MCF 10A (cell line): ENCODE results near the gene ARHGAP42. TPM values are rescaled to one million over a fixed set of nuclear protein-coding genes. Genes with fewer than 3 reads are reported as not detected.

Experiments
- BruUV-seq: library from RNA; stranded (reverse); fragments of 400-500 nt; replicated peaks from 2 replicates; lab custom pipeline; 2021; lab: Mats Ljungman, UMichigan
- CTCF ChIA-PET: fragments of 300-600 bp; sonication (Branson Sonifier 250); formaldehyde crosslinking; extraction: SDS; loops from one replicate; lab custom pipeline; 2021; ENCODE audit warnings: antibody characterized with exemption, inconsistent platforms; lab: Yijun Ruan, JAX
- POLR2A ChIA-PET: fragments of 300-600, 350-650 bp; sonication (Branson Sonifier 250); formaldehyde crosslinking; extraction: SDS; loops from one replicate; lab custom pipeline; 2020; ENCODE audit warnings: antibody characterized with exemption, inconsistent platforms; lab: Yijun Ruan, JAX
- DNase-seq: peaks from one replicate; pipeline ENCODE4 v3.0.0-alpha.2; 2018; ENCODE audit not compliant: unreplicated experiment
- H3K27ac Mint-ChIP-seq: one replicate; pipeline ENCODE4 v1.8.0; 2022; ENCODE audit warnings: mild to moderate bottlenecking, low read depth, mixed read lengths; ENCODE audit not compliant: unreplicated experiment
- H3K27me3 Mint-ChIP-seq: one replicate; pipeline ENCODE4 v1.8.0; 2022; ENCODE audit warnings: mixed read lengths; ENCODE audit not compliant: insufficient read depth, unreplicated experiment
- H3K36me3 Mint-ChIP-seq: one replicate; pipeline ENCODE4 v1.8.0; 2022; ENCODE audit warnings: mild to moderate bottlenecking, moderate library complexity, mixed read lengths; ENCODE audit not compliant: insufficient read depth, unreplicated experiment
- H3K4me1 Mint-ChIP-seq: one replicate; pipeline ENCODE4 v1.8.0; 2022; ENCODE audit warnings: mixed read lengths; ENCODE audit not compliant: insufficient read depth, unreplicated experiment
- H3K4me3 Mint-ChIP-seq: one replicate; pipeline ENCODE4 v1.8.0; 2022; ENCODE audit warnings: mild to moderate bottlenecking, moderate library complexity, mixed read lengths; ENCODE audit not compliant: unreplicated experiment
- H3K9me3 Mint-ChIP-seq: one replicate; pipeline ENCODE4 v1.8.0; 2022; ENCODE audit warnings: mixed read lengths; ENCODE audit not compliant: unreplicated experiment
- intact Hi-C: fragments of 100-400 bp; cut with micrococcal nuclease; formaldehyde crosslinking; loops from 2 replicates; pipeline ENCODE4 v1.14.1; 2022
- total RNA-seq: library from RNA; stranded (reverse); gene quantifications from 2 replicates; pipeline ENCODE4 v1.2.3, GENCODE V29; 2022
- TF ChIP-seq, protein P1 (sequence below): fragments of 200-600 bp; IDR thresholded peaks from one replicate; pipeline ENCODE4 v1.8.0; 2022; ENCODE audit warnings: antibody characterized with exemption, mild to moderate bottlenecking; ENCODE audit not compliant: unreplicated experiment

The ARHGAP42 gene
- total RNA-seq, 1 experiment from 2014 or later: 2.5 TPM

DNA sequence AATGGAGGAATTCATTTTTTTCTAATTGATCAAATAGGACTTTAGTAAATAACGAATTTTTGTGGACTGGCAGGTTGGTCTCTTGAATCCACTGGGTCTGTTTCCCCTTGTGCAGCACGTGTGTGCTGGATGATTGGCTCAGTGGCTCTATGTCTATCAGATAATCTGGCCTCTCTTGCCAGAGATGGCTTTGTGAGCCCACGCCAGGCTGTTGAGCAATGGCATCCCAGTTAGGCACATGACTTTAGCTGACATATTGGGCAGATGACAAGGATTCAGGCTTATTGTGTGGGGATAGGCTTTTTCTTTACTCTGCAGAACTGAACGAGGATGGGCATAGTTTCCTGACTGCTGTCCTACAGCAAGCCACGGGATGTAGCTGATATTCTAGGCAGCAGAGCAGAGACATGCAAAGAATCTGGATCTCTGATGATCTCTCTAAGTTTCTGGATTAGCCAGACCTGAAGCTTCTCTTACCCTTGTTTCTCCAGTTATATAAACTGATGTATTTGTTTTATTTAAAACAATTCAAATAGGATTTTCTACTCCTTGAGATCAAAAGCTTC lies 144.9 kb downstream of the ARHGAP42 start:
- H3K4me3 Mint-ChIP-seq: no peak overlapping the region
- no peaks in the 10 kb centered on the region for H3K27me3 Mint-ChIP-seq
- TF ChIP-seq, protein P1, sequence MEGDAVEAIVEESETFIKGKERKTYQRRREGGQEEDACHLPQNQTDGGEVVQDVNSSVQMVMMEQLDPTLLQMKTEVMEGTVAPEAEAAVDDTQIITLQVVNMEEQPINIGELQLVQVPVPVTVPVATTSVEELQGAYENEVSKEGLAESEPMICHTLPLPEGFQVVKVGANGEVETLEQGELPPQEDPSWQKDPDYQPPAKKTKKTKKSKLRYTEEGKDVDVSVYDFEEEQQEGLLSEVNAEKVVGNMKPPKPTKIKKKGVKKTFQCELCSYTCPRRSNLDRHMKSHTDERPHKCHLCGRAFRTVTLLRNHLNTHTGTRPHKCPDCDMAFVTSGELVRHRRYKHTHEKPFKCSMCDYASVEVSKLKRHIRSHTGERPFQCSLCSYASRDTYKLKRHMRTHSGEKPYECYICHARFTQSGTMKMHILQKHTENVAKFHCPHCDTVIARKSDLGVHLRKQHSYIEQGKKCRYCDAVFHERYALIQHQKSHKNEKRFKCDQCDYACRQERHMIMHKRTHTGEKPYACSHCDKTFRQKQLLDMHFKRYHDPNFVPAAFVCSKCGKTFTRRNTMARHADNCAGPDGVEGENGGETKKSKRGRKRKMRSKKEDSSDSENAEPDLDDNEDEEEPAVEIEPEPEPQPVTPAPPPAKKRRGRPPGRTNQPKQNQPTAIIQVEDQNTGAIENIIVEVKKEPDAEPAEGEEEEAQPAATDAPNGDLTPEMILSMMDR: no peak
- peaks cover 19% of the 10 kb centered on the region for H3K4me1 Mint-ChIP-seq
- intact Hi-C loops: no loop called here
- no TSS peak for BruUV-seq
- no peak overlapping the region for H3K27ac Mint-ChIP-seq
- DNase-seq: peak; percentile 31
- CTCF ChIA-PET: interaction anchor here (0.7 to 6.2 kb wide), 4 partner anchors 22 to 149 kb away, joined by 3 to 32 read pairs (median 7); no protein-coding TSS in a partner anchor
- H3K36me3 Mint-ChIP-seq: no peaks in the 10 kb centered on the region
- POLR2A ChIA-PET: interaction anchor here (0.7 to 1.1 kb wide), 7 partner anchors 11 to 149 kb away, joined by 3 to 4 read pairs (median 3); no protein-coding TSS in a partner anchor
- no peaks in the 10 kb centered on the region for H3K9me3 Mint-ChIP-seq

DNA sequence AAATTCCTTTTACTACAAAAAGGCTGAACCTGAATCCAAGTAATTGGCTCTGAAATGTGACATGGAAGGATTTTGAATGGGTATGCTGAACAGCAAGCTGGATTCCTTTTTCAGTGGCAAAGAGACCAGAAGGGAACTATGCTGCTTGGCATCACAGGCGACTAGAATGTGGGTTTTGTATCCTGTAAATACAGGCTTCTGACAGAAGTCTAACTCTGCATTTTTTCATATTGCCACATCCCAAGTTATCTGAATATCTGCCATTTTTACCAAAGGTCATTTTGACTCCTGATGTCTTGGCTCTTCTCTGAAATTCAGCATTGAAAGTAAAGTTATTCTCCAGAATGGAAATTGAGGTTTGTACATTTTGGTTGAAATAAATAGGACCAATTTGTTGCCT lies 145.7 kb downstream of the ARHGAP42 start:
- intact Hi-C loops: no loop called here
- peaks cover 19% of the 10 kb centered on the region for H3K4me1 Mint-ChIP-seq
- TF ChIP-seq, protein P1: no peak
- no peaks in the 10 kb centered on the region for H3K36me3 Mint-ChIP-seq
- no peak overlapping the region for H3K27ac Mint-ChIP-seq
- H3K9me3 Mint-ChIP-seq: no peaks in the 10 kb centered on the region
- no peaks in the 10 kb centered on the region for H3K27me3 Mint-ChIP-seq
- ChIA-PET CTCF (interaction anchor here (1.3 to 2.5 kb wide), 2 partner anchors 22 to 145 kb away, joined by 4 to 10 read pairs; no protein-coding TSS in a partner anchor), POLR2A (interaction anchor here (0.9 kb wide), 1 partner anchor 57 kb away, joined by 3 read pairs; no protein-coding TSS in a partner anchor)
- H3K4me3 Mint-ChIP-seq: no peak overlapping the region
- no peak for DNase-seq
- no TSS peak for BruUV-seq

DNA sequence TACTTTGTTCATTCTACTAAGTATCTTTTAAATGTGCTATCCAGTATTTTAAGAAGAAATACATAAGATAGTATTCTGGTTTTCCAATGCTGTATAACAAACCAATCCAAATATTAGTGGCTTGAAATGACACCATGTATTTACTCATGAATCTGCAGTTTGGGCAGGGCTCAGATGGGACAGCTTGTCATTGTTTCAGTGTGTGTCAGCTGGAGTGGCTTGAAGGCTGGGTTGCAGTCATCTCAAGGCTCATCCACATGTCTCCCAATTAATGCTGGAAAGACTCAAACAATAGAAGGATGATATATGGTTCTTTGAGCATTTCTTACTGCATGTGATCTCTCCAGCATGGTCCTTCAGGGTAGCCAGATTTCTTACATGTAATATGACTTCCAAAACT lies 146.2 kb downstream of the ARHGAP42 start:
- TF ChIP-seq, protein P1: no peak
- POLR2A ChIA-PET: no interaction called here
- CTCF ChIA-PET: interaction anchor here (1.3 to 2.5 kb wide), 2 partner anchors 21 to 145 kb away, joined by 4 to 10 read pairs; no protein-coding TSS in a partner anchor
- Mint-ChIP-seq H3K36me3 (no peaks in the 10 kb centered on the region), H3K4me3 (no peak overlapping the region), H3K9me3 (no peaks in the 10 kb centered on the region), H3K27ac (no peak overlapping the region), H3K27me3 (no peaks in the 10 kb centered on the region), H3K4me1 (peaks cover 19% of the 10 kb centered on the region)
- BruUV-seq: no TSS peak
- DNase-seq: no peak
- intact Hi-C loops: no loop called here

DNA sequence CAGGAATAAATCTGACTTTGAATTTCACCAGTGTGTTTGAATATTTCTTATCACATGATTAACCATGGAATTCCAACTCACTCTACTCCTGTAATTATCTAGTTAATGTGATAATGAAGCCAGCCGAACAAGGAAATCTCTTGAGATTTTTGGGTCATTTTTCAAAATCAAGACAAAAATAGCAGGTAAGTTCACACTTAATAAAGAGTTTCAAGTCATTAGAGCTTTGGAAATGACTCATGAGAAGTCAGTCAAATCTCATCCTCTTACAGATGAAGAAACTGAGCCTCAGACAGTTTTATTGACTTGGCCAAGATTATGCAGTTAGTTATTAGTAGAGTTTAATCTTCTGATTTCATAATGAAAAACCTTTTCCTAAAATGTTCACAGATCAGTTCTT lies 148.8 kb downstream of the ARHGAP42 start:
- Mint-ChIP-seq H3K27me3 (no peaks in the 10 kb centered on the region), H3K36me3 (no peaks in the 10 kb centered on the region), H3K9me3 (no peaks in the 10 kb centered on the region), H3K4me3 (no peak overlapping the region), H3K4me1 (peaks cover 12% of the 10 kb centered on the region), H3K27ac (no peak overlapping the region)
- TF ChIP-seq, protein P1: no peak
- intact Hi-C loops: no loop called here
- BruUV-seq: no TSS peak
- ChIA-PET POLR2A (no interaction called here), CTCF (interaction anchor here (0.6 kb wide), 1 partner anchor 883 kb away, joined by 3 read pairs; no protein-coding TSS in a partner anchor)
- DNase-seq: no peak
